H1 (cell line): Measurements from ENCODE around the gene OTUB1. TPM values are rescaled to one million over a fixed set of nuclear protein-coding genes. Genes with fewer than 3 reads are reported as not detected.

Source experiments
- CTCF ChIA-PET: fragments of 300-600 bp; sonication (Branson Sonifier 250); formaldehyde crosslinking; loops from one replicate; lab custom pipeline; 2021; ENCODE audit not compliant: partially characterized antibody; lab: Charles Lee
- POLR2A ChIA-PET: fragments of 300-600 bp; sonication (Branson Sonifier 250); formaldehyde crosslinking; loops from one replicate; lab custom pipeline; 2021; ENCODE audit warnings: inconsistent platforms; ENCODE audit not compliant: partially characterized antibody; lab: Charles Lee
- DNase-seq, 2 experiments: peaks; one replicate each; pipeline versions ENCODE4 v3.0.0 to v3.0.0-alpha.2; 2010 to 2022; ENCODE audit warnings: low spot score in 2 of 2, low read depth in 1 of 2, mixed read lengths in 1 of 2
- FAIRE-seq: peaks from 2 replicates; lab custom pipeline; 2011; peaks lifted over from hg19 to GRCh38; lab: Jason Lieb, UNC
- H2AFZ ChIP-seq: 2 replicates; pipeline ENCODE4 v1.8.1; 2012; ENCODE audit warnings: low read length, inconsistent platforms
- H2AK5ac ChIP-seq: 2 replicates; pipeline ENCODE4 v1.6.1; 2013; ENCODE audit warnings: low read depth, low read length
- H2BK120ac ChIP-seq: replicated peaks from 2 replicates; pipeline ENCODE3; 2013; ENCODE audit warnings: low read depth, low read length, inconsistent platforms
- H2BK12ac ChIP-seq: 2 replicates; pipeline ENCODE4 v1.6.1; 2013; ENCODE audit warnings: low read depth, low read length
- H2BK15ac ChIP-seq: 2 replicates; pipeline ENCODE4 v1.6.1; 2013; ENCODE audit warnings: low read length
- H2BK20ac ChIP-seq: 2 replicates; pipeline ENCODE4 v1.6.1; 2013; ENCODE audit warnings: low read length
- H2BK5ac ChIP-seq: 2 replicates; pipeline ENCODE4 v1.6.1; 2013; ENCODE audit warnings: low read depth, low read length
- H3K14ac ChIP-seq: 2 replicates; pipeline ENCODE4 v1.6.1; 2013; ENCODE audit warnings: inconsistent platforms; ENCODE audit not compliant: insufficient read length
- H3K18ac ChIP-seq: 2 replicates; pipeline ENCODE4 v1.6.1; 2013; ENCODE audit warnings: low read length; ENCODE audit errors: extremely low read depth
- H3K23ac ChIP-seq: 2 replicates; pipeline ENCODE4 v1.6.1; 2013; ENCODE audit warnings: inconsistent platforms; ENCODE audit not compliant: insufficient read length
- H3K23me2 ChIP-seq: 2 replicates; pipeline ENCODE4 v1.6.1; 2013; ENCODE audit warnings: low read depth, low read length
- H3K27ac ChIP-seq: 2 replicates; pipeline ENCODE4 v1.6.1; 2011; ENCODE audit warnings: low read depth, low read length, inconsistent platforms
- H3K27me3 ChIP-seq, 4 experiments: replicated peaks in 1 of 4; 1 replicate in 1 of 4; 2 replicates in 3 of 4; pipeline versions ENCODE4 v1.6.1 to v1.8.1; 2011 to 2013; ENCODE audit warnings: low read length in 3 of 4, mild to moderate bottlenecking in 3 of 4, inconsistent platforms in 2 of 4, mixed read lengths in 2 of 4, moderate library complexity in 1 of 4; ENCODE audit not compliant: control insufficient read depth in 3 of 4, insufficient read depth in 3 of 4; ENCODE audit errors: extremely low read depth in 1 of 4
- H3K36me3 ChIP-seq, 4 experiments: 2 replicates each; pipeline versions ENCODE4 v1.6.1 to v1.8.1; 2011 to 2013; ENCODE audit warnings: mild to moderate bottlenecking in 4 of 4, low read length in 3 of 4, moderate library complexity in 2 of 4, control low read depth in 1 of 4, inconsistent platforms in 1 of 4; ENCODE audit not compliant: insufficient read depth in 4 of 4, control insufficient read depth in 2 of 4
- H3K4ac ChIP-seq: replicated peaks from 2 replicates; pipeline ENCODE3; 2013; ENCODE audit warnings: low read length, low read depth, mixed read lengths, inconsistent platforms; ENCODE audit not compliant: insufficient read length
- H3K4me1 ChIP-seq, 4 experiments: replicated peaks in 1 of 4; 1 replicate in 1 of 4; 2 replicates in 3 of 4; pipeline versions ENCODE4 v1.6.1 to v1.8.1; 2011 to 2013; ENCODE audit warnings: low read length in 3 of 4, inconsistent platforms in 2 of 4, mixed read lengths in 1 of 4; ENCODE audit not compliant: insufficient read depth in 4 of 4, control insufficient read depth in 3 of 4
- H3K4me2 ChIP-seq, 2 experiments: 2 replicates each; pipeline versions ENCODE4 v1.6.1 to v1.8.1; 2011 to 2013; ENCODE audit warnings: low read depth in 2 of 2, low read length in 2 of 2, control low read depth in 1 of 2, inconsistent platforms in 1 of 2, mild to moderate bottlenecking in 1 of 2; ENCODE audit not compliant: insufficient read depth in 1 of 2
- H3K4me3 ChIP-seq, 4 experiments: fragments of 200-600, 300-600 bp in 1 of 4; sonication (generic), shearing (Covaris generic), sonication (Bioruptor Twin) in 1 of 4; 2 replicates each; pipeline versions ENCODE4 v1.5.1 to v1.8.1; 2011 to 2016; ENCODE audit warnings: low read length in 4 of 4, low read depth in 3 of 4, control low read depth in 2 of 4, inconsistent platforms in 2 of 4, mild to moderate bottlenecking in 2 of 4, mixed read lengths in 1 of 4, moderate library complexity in 1 of 4; ENCODE audit not compliant: insufficient read depth in 2 of 4; ENCODE audit errors: extremely low read depth in 1 of 4
- H3K56ac ChIP-seq: replicated peaks from 2 replicates; pipeline ENCODE3; 2013; ENCODE audit warnings: low read depth, mild to moderate bottlenecking, mixed read lengths, low read length, inconsistent platforms; ENCODE audit not compliant: insufficient read length
- H3K79me1 ChIP-seq: 2 replicates; pipeline ENCODE4 v1.6.1; 2013; ENCODE audit warnings: low read depth, low read length, control low read depth
- H3K79me2 ChIP-seq, 2 experiments: 2 replicates each; pipeline versions ENCODE4 v1.6.1 to v1.8.1; 2012 to 2013; ENCODE audit warnings: low read length in 2 of 2, mild to moderate bottlenecking in 2 of 2, inconsistent platforms in 1 of 2; ENCODE audit not compliant: insufficient read depth in 2 of 2, control insufficient read depth in 1 of 2
- H3K9ac ChIP-seq, 4 experiments: replicated peaks in 1 of 4; 1 replicate in 1 of 4; 2 replicates in 3 of 4; pipeline versions ENCODE4 v1.6.1 to v1.8.1; 2011 to 2013; ENCODE audit warnings: low read depth in 3 of 4, low read length in 3 of 4, control low read depth in 2 of 4, mild to moderate bottlenecking in 2 of 4, moderate library complexity in 2 of 4, inconsistent platforms in 1 of 4; ENCODE audit errors: extremely low read depth in 1 of 4
- H3K9me3 ChIP-seq, 2 experiments: 2 replicates each; pipeline versions ENCODE4 v1.6.1 to v1.8.1; 2012 to 2013; ENCODE audit warnings: mild to moderate bottlenecking in 2 of 2, moderate library complexity in 2 of 2, control low read depth in 1 of 2, inconsistent platforms in 1 of 2, low read depth in 1 of 2, low read length in 1 of 2, mixed read lengths in 1 of 2; ENCODE audit not compliant: insufficient read depth in 2 of 2
- H4K20me1 ChIP-seq, 2 experiments: replicated peaks in 1 of 2; 2 replicates each; pipeline versions ENCODE3 to v1.8.1; 2011 to 2013; ENCODE audit warnings: inconsistent platforms in 2 of 2, low read length in 2 of 2, mild to moderate bottlenecking in 1 of 2; ENCODE audit not compliant: insufficient read depth in 2 of 2, control insufficient read depth in 1 of 2
- H4K5ac ChIP-seq: 2 replicates; pipeline ENCODE4 v1.6.1; 2013; ENCODE audit warnings: low read length, low read depth, mixed read lengths, inconsistent platforms; ENCODE audit not compliant: insufficient read length
- H4K8ac ChIP-seq: 2 replicates; pipeline ENCODE4 v1.8.0; 2013; ENCODE audit warnings: mild to moderate bottlenecking, moderate library complexity, low read length, inconsistent platforms; ENCODE audit not compliant: insufficient read depth; ENCODE audit errors: extremely low read depth
- H4K91ac ChIP-seq: replicated peaks from 2 replicates; pipeline ENCODE3; 2013; ENCODE audit warnings: low read length, mixed read lengths, inconsistent platforms; ENCODE audit not compliant: insufficient read length
- CBX5 ChIP-seq: fragments of 300-800, 300-1000 bp; sonication (generic); IDR thresholded peaks from 2 replicates; pipeline ENCODE4 v1.7.1; 2016; ENCODE audit warnings: antibody characterized with exemption, low read length, low read depth
- CHD2 ChIP-seq: IDR thresholded peaks from 2 replicates; pipeline ENCODE4 v1.6.1; 2012; ENCODE audit warnings: low read length, improper control_type of control experiment
- CTBP2 ChIP-seq: IDR thresholded peaks from 2 replicates; pipeline ENCODE4 v1.7.0; 2011; ENCODE audit warnings: borderline replicate concordance, mild to moderate bottlenecking, moderate library complexity, mixed read lengths, low read length; ENCODE audit not compliant: insufficient read depth, insufficient read length
- EZH2 ChIP-seq: fragments of 200-600 bp; sonication (generic); IDR thresholded peaks from 2 replicates; pipeline ENCODE4 v1.7.1; 2012; ENCODE audit warnings: low read depth, mild to moderate bottlenecking, moderate library complexity, low read length, inconsistent platforms; ENCODE audit not compliant: severe bottlenecking
- FOSL1 ChIP-seq: IDR thresholded peaks from 2 replicates; pipeline ENCODE4 v1.6.1; 2011; ENCODE audit warnings: mild to moderate bottlenecking, low read depth, low read length, moderate library complexity; ENCODE audit not compliant: insufficient read depth
- RNF2 ChIP-seq: fragments of 200-900, 300-1000 bp; sonication (generic); IDR thresholded peaks from 2 replicates; pipeline ENCODE4 v1.7.1; 2016; ENCODE audit warnings: borderline replicate concordance, low read depth, mild to moderate bottlenecking, antibody characterized with exemption, low read length; ENCODE audit not compliant: poor library complexity, severe bottlenecking; ENCODE audit errors: missing control alignments
- SAP30 ChIP-seq: fragments of 300-600 bp; sonication (generic); IDR thresholded peaks from 2 replicates; pipeline ENCODE4 v1.7.1; 2012; ENCODE audit warnings: low read length, moderate library complexity, mild to moderate bottlenecking, inconsistent platforms; ENCODE audit not compliant: insufficient read depth, insufficient replicate concordance
- TAF1 ChIP-seq: IDR thresholded peaks from 2 replicates; pipeline ENCODE4 v1.6.1; 2011; ENCODE audit warnings: mild to moderate bottlenecking, low read depth, low read length
- WGBS, 2 experiments: shearing (Covaris generic) in 1 of 2; methylation state at CpG; one replicate each; pipeline versions ENCODE4 v1.1.6 to v1.1.7; 2013 to 2015; ENCODE audit warnings: low lambda C conversion rate in 2 of 2, mixed read lengths in 2 of 2, inconsistent platforms in 1 of 2, low coverage in 1 of 2, missing lambda C conversion rate in 1 of 2; ENCODE audit not compliant: insufficient replicate concordance in 2 of 2, insufficient coverage in 1 of 2, insufficient read length in 1 of 2; ENCODE audit errors: extremely low coverage in 1 of 2, missing lambda C conversion rate in 1 of 2; 5-methylcytosine and 5-hydroxymethylcytosine counted together
- polyA plus RNA-seq, 7 experiments: library from polyadenylated mRNA; depleted of rRNA in 3 of 7; stranded (reverse) in 5 of 7; unstranded in 2 of 7; fragments of >200 nt in 5 of 7; fragments of 200-250 nt in 2 of 7; gene quantifications; 1 replicate in 5 of 7; 2 replicates in 1 of 7; 4 replicates in 1 of 7; pipeline versions ENCODE4 v1.2.1 to v1.2.3, GENCODE V29; 2011 to 2013; ENCODE audit warnings: missing spikeins in 2 of 7, mixed read lengths in 2 of 7
- total RNA-seq: library from RNA; stranded (reverse); fragmentation: NEBNext Ultra II Directional; extraction: Animal tissue kit (Norgen Biotek cat#: 25700); gene quantifications from 2 replicates; pipeline ENCODE4 v1.2.1, GENCODE V29; 2021

The OTUB1 gene
- total and polyA plus RNA-seq, 2 of the 8 experiments (the other 6 are each of a cell fraction or from before 2014, with no cell fraction given) = 110 to 274 TPM

- no peak overlapping the region for H3K18ac ChIP-seq
- H2BK15ac ChIP-seq = peak overlapping the region; percentile 36
- H3K36me3 ChIP-seq = no peaks in the 10 kb centered on the region
- no peaks in the 10 kb centered on the region; the same call in 1 of the 2 replicates for H3K79me1 ChIP-seq
- peaks cover 0 to 6% of the 10 kb centered on the region in 2 experiments; a peak in 1 of 4 replicates for H3K9me3 ChIP-seq
- no peak for FAIRE-seq
- H2BK5ac ChIP-seq = no peak overlapping the region
- H3K4me3 ChIP-seq = no peak overlapping the region
- no peak overlapping the region for H3K23ac ChIP-seq
- H4K5ac ChIP-seq = no peak overlapping the region
- no peak overlapping the region for H3K4me2 ChIP-seq
- peak overlapping the region; percentile 28; the same call in 1 of the 2 replicates for H2AK5ac ChIP-seq
- H3K9ac ChIP-seq = no peak overlapping the region
- no peak overlapping the region for H3K56ac ChIP-seq
- no peaks in the 10 kb centered on the region; a peak in 1 of 7 replicates for H3K4me1 ChIP-seq
- WGBS, 2 experiments = 91% methylated on average over 16 of the region's 16 CpGs; no CpG with 5 or more reads in 1 of the 2 experiments
- peaks cover 12% of the 10 kb centered on the region; the same call in 1 of the 2 replicates for H3K23me2 ChIP-seq
- no peak overlapping the region; the same call in 1 of the 2 replicates for H4K8ac ChIP-seq
- no peak for DNase-seq
- H2BK12ac ChIP-seq = peak overlapping the region; percentile 50; the same call in 1 of the 2 replicates
- peaks cover 8 to 71% (median 50%) of the 10 kb centered on the region in 4 experiments for H3K27me3 ChIP-seq
- H3K27ac ChIP-seq = no peak overlapping the region
- H3K14ac ChIP-seq = no peak overlapping the region
- ChIA-PET CTCF (interaction anchor here (0.6 to 8.2 kb wide), 7 partner anchors 6 to 150 kb away, joined by 3 to 74 read pairs (median 4); no protein-coding TSS in a partner anchor), POLR2A (interaction anchor here (1.0 to 1.5 kb wide), 3 partner anchors 18 to 28 kb away, joined by 3 to 4 read pairs (median 3); partner anchors contain the start of gene OTUB1)
- H2BK120ac ChIP-seq = no peak overlapping the region
- no peak overlapping the region for H2AFZ ChIP-seq
- no peak overlapping the region for H4K91ac ChIP-seq
- no peak overlapping the region for H2BK20ac ChIP-seq
- H3K79me2 ChIP-seq = no peaks in the 10 kb centered on the region
- H3K4ac ChIP-seq = no peak overlapping the region
- peaks cover 5% of the 10 kb centered on the region in 2 experiments for H4K20me1 ChIP-seq
- TF ChIP-seq CTBP2 (no peak), EZH2 (no peak), SAP30 (no peak), FOSL1 (no peak), TAF1 (no peak), RNF2 (no peak), CBX5 (no peak), CHD2 (no peak)
Measured at GRCh38 chr11:64013141-64013896, 27.1 kb downstream of the OTUB1 start.
